ENCODE data around the gene SERPINB2. TPM values are rescaled to one million over a fixed set of nuclear protein-coding genes. Genes with fewer than 3 reads are reported as not detected.

SERPINB2 gene
- total RNA-seq, 1 experiment from 2014 or later: 9.9 TPM

- Histone ChIP-seq H4K20me1 (ENCODE audit: low read length) (no peaks in the 10 kb centered on the region), H3K4me2 (ENCODE audit: low read length) (no peak overlapping the region), H3K9me3 (ENCODE audit: low read length) (no peaks in the 10 kb centered on the region), H3K4me1 (ENCODE audit: insufficient read depth, low read length) (no peaks in the 10 kb centered on the region), H3K27ac (ENCODE audit: low read length) (no peak overlapping the region), H2AFZ (ENCODE audit: low read length) (no peak overlapping the region), H3K36me3 (ENCODE audit: low read depth, low read length) (no peaks in the 10 kb centered on the region), H3K9me2 (replicated peaks; ENCODE audit: low read length) (no peaks in the 10 kb centered on the region), H3F3A (ENCODE audit: low read length, unreplicated experiment) (no peaks in the 10 kb centered on the region), H3K27me3 (ENCODE audit: low read length) (peaks cover 6% of the 10 kb centered on the region), H3K79me2 (ENCODE audit: low read length) (no peaks in the 10 kb centered on the region), H3K4me3 (ENCODE audit: low read length) (no peak overlapping the region), H3K9ac (ENCODE audit: low read length) (no peak overlapping the region)
- ChIA-PET CTCF (no interaction called here), POLR2A (ENCODE audit: unreplicated experiment) (no interaction called here)
- ATAC-seq (no peak), DNase-seq (no peak)
- intact Hi-C loops (cut with micrococcal nuclease): no loop called here
- TF ChIP-seq EZH2 (IDR thresholded peaks at IDR 0.05; ENCODE audit: low read length, unreplicated experiment): no peak
- TF ChIP-seq, protein P1, sequence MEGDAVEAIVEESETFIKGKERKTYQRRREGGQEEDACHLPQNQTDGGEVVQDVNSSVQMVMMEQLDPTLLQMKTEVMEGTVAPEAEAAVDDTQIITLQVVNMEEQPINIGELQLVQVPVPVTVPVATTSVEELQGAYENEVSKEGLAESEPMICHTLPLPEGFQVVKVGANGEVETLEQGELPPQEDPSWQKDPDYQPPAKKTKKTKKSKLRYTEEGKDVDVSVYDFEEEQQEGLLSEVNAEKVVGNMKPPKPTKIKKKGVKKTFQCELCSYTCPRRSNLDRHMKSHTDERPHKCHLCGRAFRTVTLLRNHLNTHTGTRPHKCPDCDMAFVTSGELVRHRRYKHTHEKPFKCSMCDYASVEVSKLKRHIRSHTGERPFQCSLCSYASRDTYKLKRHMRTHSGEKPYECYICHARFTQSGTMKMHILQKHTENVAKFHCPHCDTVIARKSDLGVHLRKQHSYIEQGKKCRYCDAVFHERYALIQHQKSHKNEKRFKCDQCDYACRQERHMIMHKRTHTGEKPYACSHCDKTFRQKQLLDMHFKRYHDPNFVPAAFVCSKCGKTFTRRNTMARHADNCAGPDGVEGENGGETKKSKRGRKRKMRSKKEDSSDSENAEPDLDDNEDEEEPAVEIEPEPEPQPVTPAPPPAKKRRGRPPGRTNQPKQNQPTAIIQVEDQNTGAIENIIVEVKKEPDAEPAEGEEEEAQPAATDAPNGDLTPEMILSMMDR (conservative IDR thresholded peaks at IDR 0.05; ENCODE audit: low read depth, low read length): no peak
- no peak for TF ChIP-seq EZH2phosphoT487 (IDR thresholded peaks at IDR 0.05; ENCODE audit: borderline replicate concordance, low read length)
- no TSS peak for BruUV-seq (replicated peaks)
Observed at GRCh38 chr18:63908858-63909257, 21.4 kb downstream of the SERPINB2 start.

GRCh38 chr18:63909870-63910269, 22.4 kb downstream of the SERPINB2 start:
- no peaks in the 10 kb centered on the region for H3K9me2 ChIP-seq (replicated peaks; ENCODE audit: low read length)
- H3K27me3 ChIP-seq (ENCODE audit: low read length): peaks cover 6% of the 10 kb centered on the region
- ATAC-seq (no peak), DNase-seq (no peak)
- H3F3A ChIP-seq (ENCODE audit: low read length, unreplicated experiment): no peaks in the 10 kb centered on the region
- H2AFZ ChIP-seq (ENCODE audit: low read length): no peak overlapping the region
- no peak overlapping the region for H3K9ac ChIP-seq (ENCODE audit: low read length)
- H3K4me2 ChIP-seq (ENCODE audit: low read length): no peak overlapping the region
- intact Hi-C loops (cut with micrococcal nuclease): no loop called here
- H3K79me2 ChIP-seq (ENCODE audit: low read length): no peaks in the 10 kb centered on the region
- TF ChIP-seq EZH2phosphoT487 (IDR thresholded peaks at IDR 0.05; ENCODE audit: borderline replicate concordance, low read length): no peak
- TF ChIP-seq, protein P1 (conservative IDR thresholded peaks at IDR 0.05; ENCODE audit: low read depth, low read length): no peak
- TF ChIP-seq EZH2 (IDR thresholded peaks at IDR 0.05; ENCODE audit: low read length, unreplicated experiment): no peak
- no peaks in the 10 kb centered on the region for H4K20me1 ChIP-seq (ENCODE audit: low read length)
- H3K36me3 ChIP-seq (ENCODE audit: low read depth, low read length): no peaks in the 10 kb centered on the region
- no TSS peak for BruUV-seq (replicated peaks)
- POLR2A ChIA-PET (ENCODE audit: unreplicated experiment): interaction anchor here (0.6 kb wide), 1 partner anchor 9 kb away, joined by 9 read pairs; no protein-coding TSS in a partner anchor
- CTCF ChIA-PET: no interaction called here
- H3K9me3 ChIP-seq (ENCODE audit: low read length): no peaks in the 10 kb centered on the region
- H3K27ac ChIP-seq (ENCODE audit: low read length): no peak overlapping the region
- no peaks in the 10 kb centered on the region for H3K4me1 ChIP-seq (ENCODE audit: insufficient read depth, low read length)
- H3K4me3 ChIP-seq (ENCODE audit: low read length): no peak overlapping the region

GRCh38 chr18:63917817-63918216, 30.3 kb downstream of the SERPINB2 start:
- Histone ChIP-seq H3K27me3 (ENCODE audit: low read length) (peaks cover 18% of the 10 kb centered on the region), H2AFZ (ENCODE audit: low read length) (no peak overlapping the region), H3K79me2 (ENCODE audit: low read length) (no peaks in the 10 kb centered on the region), H3K9me3 (ENCODE audit: low read length) (no peaks in the 10 kb centered on the region), H3K9me2 (replicated peaks; ENCODE audit: low read length) (no peaks in the 10 kb centered on the region), H3F3A (ENCODE audit: low read length, unreplicated experiment) (no peaks in the 10 kb centered on the region), H4K20me1 (ENCODE audit: low read length) (no peaks in the 10 kb centered on the region), H3K27ac (ENCODE audit: low read length) (no peak overlapping the region), H3K4me2 (ENCODE audit: low read length) (no peak overlapping the region), H3K36me3 (ENCODE audit: low read depth, low read length) (no peaks in the 10 kb centered on the region), H3K4me3 (ENCODE audit: low read length) (no peak overlapping the region), H3K4me1 (ENCODE audit: insufficient read depth, low read length) (no peaks in the 10 kb centered on the region), H3K9ac (ENCODE audit: low read length) (no peak overlapping the region)
- ChIA-PET CTCF (no interaction called here), POLR2A (ENCODE audit: unreplicated experiment) (no interaction called here)
- intact Hi-C loops (cut with micrococcal nuclease): no loop called here
- no TSS peak for BruUV-seq (replicated peaks)
- ATAC-seq (no peak), DNase-seq (no peak)
- TF ChIP-seq, protein P1 (conservative IDR thresholded peaks at IDR 0.05; ENCODE audit: low read depth, low read length): no peak
- TF ChIP-seq EZH2phosphoT487 (IDR thresholded peaks at IDR 0.05; ENCODE audit: borderline replicate concordance, low read length) (no peak), EZH2 (IDR thresholded peaks at IDR 0.05; ENCODE audit: low read length, unreplicated experiment) (no peak)

Measured in PC-3 (cell line).